Subcutaneous abdominal adipose tissue (tissue), 5 donors: ENCODE results near the gene VPS4A.
A peak's percentile ranks its signal among the peaks of the same experiment; 100 is the strongest.

Experiments
- H3K27ac ChIP-seq: one replicate; pipeline ENCODE4 v1.7.0; 2013; ENCODE audit warnings: low read depth, mild to moderate bottlenecking, inconsistent platforms, low read length, moderate library complexity
- H3K27me3 ChIP-seq, 5 donors: one replicate each; pipeline ENCODE4 v1.7.0; 2013; ENCODE audit warnings: low read length in 5 of 5, inconsistent platforms in 1 of 5; ENCODE audit not compliant: control insufficient read depth in 5 of 5, insufficient read depth in 4 of 5
- H3K36me3 ChIP-seq, 5 donors: one replicate each; pipeline ENCODE4 v1.7.0; 2013; ENCODE audit warnings: low read length in 5 of 5; ENCODE audit not compliant: control insufficient read depth in 5 of 5, insufficient read depth in 5 of 5
- H3K4me1 ChIP-seq, 5 donors: one replicate each; pipeline ENCODE4 v1.7.0; 2013; ENCODE audit warnings: low read length in 5 of 5, mild to moderate bottlenecking in 3 of 5, moderate library complexity in 1 of 5; ENCODE audit not compliant: control insufficient read depth in 5 of 5, insufficient read depth in 5 of 5
- H3K4me3 ChIP-seq, 5 donors: one replicate each; pipeline ENCODE4 v1.7.0; 2013; ENCODE audit warnings: low read length in 5 of 5, low read depth in 1 of 5
- H3K9ac ChIP-seq, 5 donors: one replicate each; pipeline ENCODE4 v1.7.0; 2013; ENCODE audit warnings: low read length in 5 of 5, mild to moderate bottlenecking in 4 of 5, moderate library complexity in 3 of 5
- H3K9me3 ChIP-seq, 5 donors: one replicate each; pipeline ENCODE4 v1.7.0; 2013; ENCODE audit warnings: low read length in 5 of 5; ENCODE audit not compliant: control insufficient read depth in 5 of 5
- donor health status: healthy.
- donor health status: healthy.
- donor health status: healthy.
- donor health status: healthy.
- donor health status: healthy.

VPS4A gene

DNA sequence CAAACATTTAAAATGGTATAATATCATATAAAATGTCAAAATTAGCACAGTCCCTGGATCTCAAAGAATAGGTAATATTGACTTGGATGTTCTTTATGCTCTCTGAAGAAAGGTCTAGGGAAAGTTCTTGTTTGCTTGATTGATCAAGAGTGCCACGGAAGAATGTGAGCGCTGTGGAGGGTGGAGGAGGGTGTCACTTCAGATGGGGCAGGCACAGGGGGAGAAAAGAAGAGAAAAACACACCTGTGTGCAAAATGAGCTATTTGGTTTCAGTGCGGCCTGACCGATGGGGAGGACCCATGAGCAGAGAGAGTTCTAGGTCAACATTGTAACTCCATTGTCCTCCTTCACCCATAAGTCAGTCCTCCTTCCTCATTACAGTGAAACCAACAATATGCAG is 8.8 kb upstream of the VPS4A start:
- Histone ChIP-seq H3K4me3 (no peak overlapping the region), H3K27ac (no peak overlapping the region), H3K27me3 (no peaks in the 10 kb centered on the region), H3K9me3 (no peaks in the 10 kb centered on the region), H3K36me3 (peaks cover 19 to 47% (median 23%) of the 10 kb centered on the region in 5 donors), H3K4me1 (peaks cover 0 to 7% (median 0%) of the 10 kb centered on the region in 5 donors), H3K9ac (no peak overlapping the region)

DNA sequence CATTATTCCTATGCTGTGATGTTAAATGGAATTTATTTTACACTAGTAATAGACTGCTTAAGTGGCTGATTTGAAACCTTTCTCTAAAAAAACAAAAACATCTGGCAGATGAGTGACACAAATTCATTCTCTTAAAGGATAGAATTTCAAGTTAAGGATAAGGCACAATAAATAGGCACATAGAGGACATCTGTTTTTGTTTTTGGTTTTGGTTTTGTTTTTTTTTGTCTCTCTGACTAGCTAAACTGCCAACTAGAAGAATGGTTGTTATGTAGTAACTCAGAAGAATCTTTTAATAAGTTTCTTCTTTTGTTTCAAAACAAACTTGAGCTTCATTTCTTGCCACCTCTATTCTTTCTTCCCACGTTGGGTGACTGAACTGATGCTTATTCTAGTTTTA is 5.1 kb upstream of the VPS4A start:
- Histone ChIP-seq H3K36me3 (peaks cover 9 to 33% (median 13%) of the 10 kb centered on the region in 5 donors), H3K9me3 (no peaks in the 10 kb centered on the region), H3K4me1 (peaks cover 0 to 13% (median 5%) of the 10 kb centered on the region in 5 donors), H3K27ac (no peak overlapping the region), H3K9ac (peak overlapping the region in 1 of 5 donors; percentile 10), H3K27me3 (no peaks in the 10 kb centered on the region), H3K4me3 (no peak overlapping the region)

- Histone ChIP-seq H3K4me3 (no peak overlapping the region), H3K4me1 (peaks cover under 1 to 10% (median 10%) of the 10 kb centered on the region in 5 donors), H3K9ac (no peak overlapping the region), H3K9me3 (no peaks in the 10 kb centered on the region), H3K27me3 (no peaks in the 10 kb centered on the region), H3K27ac (no peak overlapping the region), H3K36me3 (peaks cover 0 to 23% (median 3%) of the 10 kb centered on the region in 5 donors)
Measured at GRCh38 chr16:69307091-69307490, 4.1 kb upstream of the VPS4A start.

- Histone ChIP-seq H3K9ac (no peak overlapping the region), H3K9me3 (no peaks in the 10 kb centered on the region)
Measured at GRCh38 chr16:69307856-69308255, 3.3 kb upstream of the VPS4A start.

DNA sequence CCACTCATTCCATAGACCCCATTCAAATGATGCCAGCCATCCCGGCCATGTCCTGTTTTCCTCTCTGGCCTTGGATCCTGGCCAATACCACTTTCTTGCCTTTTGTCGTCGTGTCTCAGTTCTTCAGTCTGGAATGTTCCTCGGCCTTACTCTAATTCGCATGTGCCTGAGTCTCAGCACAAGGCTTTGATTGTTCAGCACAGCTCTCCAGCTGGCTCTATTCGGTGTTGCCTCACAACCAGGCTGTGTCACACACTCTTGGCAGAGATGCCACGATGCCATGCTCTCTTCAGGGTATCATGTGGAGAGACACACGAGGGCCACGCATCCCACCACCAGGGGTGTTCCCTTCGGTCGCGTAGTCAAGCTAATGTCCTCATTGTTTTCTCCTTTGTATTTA is 1.8 kb upstream of the VPS4A start:
- peaks cover 0 to 18% (median 2%) of the 10 kb centered on the region in 5 donors for H3K36me3 ChIP-seq
- H3K9ac ChIP-seq = no peak overlapping the region
- H3K4me3 ChIP-seq = no peak overlapping the region
- peaks cover 3 to 14% (median 13%) of the 10 kb centered on the region in 5 donors for H3K4me1 ChIP-seq
- H3K9me3 ChIP-seq = no peaks in the 10 kb centered on the region
- H3K27me3 ChIP-seq = no peaks in the 10 kb centered on the region
- no peak overlapping the region for H3K27ac ChIP-seq

More at GRCh38 chr16:69307856-69308255, 3.3 kb upstream of the VPS4A start:
- Histone ChIP-seq H3K4me3 (no peak overlapping the region), H3K27me3 (no peaks in the 10 kb centered on the region), H3K36me3 (peaks cover 0 to 19% (median 0%) of the 10 kb centered on the region in 5 donors), H3K4me1 (peaks cover 3 to 14% (median 13%) of the 10 kb centered on the region in 5 donors), H3K27ac (no peak overlapping the region)

DNA sequence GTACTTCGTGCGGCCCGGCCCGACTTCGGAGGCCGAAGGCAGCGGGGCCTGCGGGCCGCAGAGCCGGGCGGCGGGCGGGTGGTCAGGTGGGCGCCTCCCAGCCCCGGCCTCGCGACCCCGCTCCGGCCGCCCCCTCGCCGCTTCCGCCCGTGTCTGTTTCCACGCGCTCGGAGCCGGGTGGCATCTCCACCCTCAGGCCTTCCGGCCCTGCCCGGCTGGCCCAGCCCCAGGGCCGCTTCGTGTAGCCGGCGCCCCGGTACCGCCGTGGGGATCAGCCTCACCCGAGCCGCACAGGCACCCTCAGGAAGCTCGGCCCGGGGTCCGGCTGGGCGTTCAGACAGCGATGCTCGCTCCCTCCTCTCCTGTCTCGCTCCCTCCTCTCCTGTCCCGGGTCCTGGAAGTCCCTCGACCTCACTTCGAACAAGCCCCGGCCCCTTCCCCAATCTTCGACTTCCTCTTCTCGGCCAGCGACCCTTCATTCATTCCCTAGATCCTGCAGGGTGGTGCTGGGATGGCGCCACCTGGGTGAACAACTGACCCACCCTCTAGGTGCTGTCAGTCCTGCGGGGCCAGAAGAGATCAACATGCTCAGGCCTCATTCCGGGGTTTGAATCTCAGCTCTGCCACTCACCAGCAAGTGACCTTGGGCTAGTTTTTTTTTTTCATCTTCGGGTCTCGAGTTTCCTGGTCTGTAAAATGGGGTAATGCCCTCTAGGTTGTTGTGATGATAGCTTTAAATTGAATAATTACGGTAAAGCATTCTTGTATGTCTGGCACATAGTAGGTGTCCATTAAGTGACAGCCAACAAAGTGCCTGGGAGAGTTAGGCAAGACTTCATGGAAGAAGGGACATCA is 610 bp downstream of the VPS4A start:
- H3K4me3 ChIP-seq = peak overlapping the region; percentile 78 to 89 (median 83)
- H3K27ac ChIP-seq = peak overlapping the region; percentile 77
- no peaks in the 10 kb centered on the region for H3K27me3 ChIP-seq
- H3K4me1 ChIP-seq = peaks cover 3 to 22% (median 14%) of the 10 kb centered on the region in 5 donors
- no peaks in the 10 kb centered on the region for H3K9me3 ChIP-seq
- H3K36me3 ChIP-seq = peaks cover 0 to 35% (median 22%) of the 10 kb centered on the region in 5 donors
- peak overlapping the region; percentile 90 to 98 (median 95) for H3K9ac ChIP-seq

DNA sequence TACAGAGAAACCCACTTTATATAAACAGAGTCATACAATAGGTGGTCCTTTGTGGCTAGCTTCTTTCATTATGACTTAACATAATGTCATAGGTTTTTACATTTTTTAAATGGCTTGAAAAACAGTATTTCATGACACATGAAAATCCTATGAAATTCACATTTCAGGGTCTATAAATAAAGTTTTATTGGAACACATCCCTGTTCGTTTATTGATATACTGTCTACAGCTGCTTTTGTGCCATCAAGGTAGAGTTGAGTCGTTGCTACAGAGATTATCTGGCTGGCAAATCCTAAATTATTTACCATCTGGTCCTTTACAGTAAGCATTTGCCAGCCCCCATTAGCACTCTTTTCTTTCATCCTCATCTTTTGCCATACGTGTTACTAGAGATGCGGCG is 2.3 kb downstream of the VPS4A start:
- Histone ChIP-seq H3K9me3 (no peaks in the 10 kb centered on the region), H3K27ac (no peak overlapping the region), H3K9ac (no peak overlapping the region), H3K36me3 (peaks cover 0 to 45% (median 33%) of the 10 kb centered on the region in 5 donors), H3K4me3 (no peak overlapping the region), H3K27me3 (no peaks in the 10 kb centered on the region), H3K4me1 (peaks cover 3 to 22% (median 14%) of the 10 kb centered on the region in 5 donors)

GRCh38 chr16:69314534-69314933 is 3.4 kb downstream of the VPS4A start:
- Histone ChIP-seq H3K4me3 (no peak overlapping the region), H3K27me3 (no peaks in the 10 kb centered on the region), H3K36me3 (peaks cover 0 to 53% (median 44%) of the 10 kb centered on the region in 5 donors), H3K9me3 (no peaks in the 10 kb centered on the region), H3K9ac (no peak overlapping the region), H3K4me1 (peaks cover 3 to 22% (median 14%) of the 10 kb centered on the region in 5 donors), H3K27ac (no peak overlapping the region)

- peaks cover 3 to 18% (median 9%) of the 10 kb centered on the region in 5 donors for H3K4me1 ChIP-seq
- H3K4me3 ChIP-seq = no peak overlapping the region
- peaks cover 0 to 65% (median 55%) of the 10 kb centered on the region in 5 donors for H3K36me3 ChIP-seq
- H3K27ac ChIP-seq = no peak overlapping the region
- no peaks in the 10 kb centered on the region for H3K9me3 ChIP-seq
- no peaks in the 10 kb centered on the region for H3K27me3 ChIP-seq
- H3K9ac ChIP-seq = no peak overlapping the region
Measured at GRCh38 chr16:69315486-69316311, 4.5 kb downstream of the VPS4A start.
